ENCODE data around the gene GOPC.
"Not testable (repeated sequence)": the region's sequence is repeated elsewhere in the genome, so short reads cannot be mapped to it uniquely, and the experiment has no call there.

The GOPC gene

DNA sequence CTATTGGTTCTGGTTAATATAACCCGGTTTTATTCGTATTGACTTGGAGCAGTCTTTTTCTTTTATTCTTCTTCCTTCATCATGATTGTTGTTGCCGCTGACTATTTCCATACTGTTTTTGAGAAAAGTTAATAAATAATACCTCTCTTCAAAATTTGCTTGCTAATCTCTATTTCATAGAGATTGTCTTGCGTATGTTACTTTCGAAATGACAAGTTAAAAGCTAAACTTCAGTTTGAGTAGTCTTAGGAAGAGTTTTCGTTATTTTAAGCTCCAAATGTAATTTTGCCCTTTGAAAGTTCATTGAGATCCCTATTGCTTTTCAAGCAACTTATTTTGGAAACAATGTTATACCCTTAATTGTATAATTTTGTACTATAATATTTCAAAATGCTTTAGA, 83.4 kb downstream of the GOPC start:
- no peak overlapping the region for H3K4me3 ChIP-seq (ENCODE audit: low read depth, low read length)
- TF ChIP-seq CTCF (IDR thresholded peaks at IDR 0.05; ENCODE audit: control insufficient read depth, extremely low read depth, insufficient read depth) = no peak
- DNase-seq (ENCODE audit: low read depth) = no peak

GRCh38 chr6:117517995-117518394, 84.3 kb downstream of the GOPC start:
- not testable (repeated sequence) for DNase-seq (ENCODE audit: low read depth); H3K4me3 ChIP-seq (ENCODE audit: low read depth, low read length)

DNA sequence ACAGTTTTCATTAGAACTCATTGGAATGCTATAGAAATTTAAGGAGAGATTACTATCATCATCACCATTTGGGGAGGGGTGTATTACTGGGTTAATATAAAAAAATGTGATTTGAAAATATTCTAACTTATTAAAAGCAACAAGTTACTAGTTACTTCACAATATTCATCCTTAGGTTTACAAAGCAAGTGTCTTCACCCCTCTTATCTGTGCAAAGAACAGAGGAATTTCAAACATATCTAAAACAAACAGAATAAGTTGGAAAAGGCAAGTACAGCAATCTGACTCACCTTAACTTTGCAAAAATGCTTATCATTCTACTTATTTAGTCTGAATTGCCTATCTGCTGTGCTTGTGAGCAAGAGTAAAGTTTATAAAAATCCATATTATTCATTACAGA, 87.0 kb downstream of the GOPC start:
- no peak overlapping the region for H3K4me3 ChIP-seq (ENCODE audit: low read depth, low read length)
- TF ChIP-seq CTCF (IDR thresholded peaks at IDR 0.05; ENCODE audit: control insufficient read depth, extremely low read depth, insufficient read depth) = no peak
- no peak for DNase-seq (ENCODE audit: low read depth)

- H3K4me3 ChIP-seq (ENCODE audit: low read depth, low read length) = no peak overlapping the region
- DNase-seq (ENCODE audit: low read depth) = no peak
- TF ChIP-seq CTCF (IDR thresholded peaks at IDR 0.05; ENCODE audit: control insufficient read depth, extremely low read depth, insufficient read depth) = no peak
Measured at GRCh38 chr6:117514655-117515054, 87.7 kb downstream of the GOPC start.

DNA sequence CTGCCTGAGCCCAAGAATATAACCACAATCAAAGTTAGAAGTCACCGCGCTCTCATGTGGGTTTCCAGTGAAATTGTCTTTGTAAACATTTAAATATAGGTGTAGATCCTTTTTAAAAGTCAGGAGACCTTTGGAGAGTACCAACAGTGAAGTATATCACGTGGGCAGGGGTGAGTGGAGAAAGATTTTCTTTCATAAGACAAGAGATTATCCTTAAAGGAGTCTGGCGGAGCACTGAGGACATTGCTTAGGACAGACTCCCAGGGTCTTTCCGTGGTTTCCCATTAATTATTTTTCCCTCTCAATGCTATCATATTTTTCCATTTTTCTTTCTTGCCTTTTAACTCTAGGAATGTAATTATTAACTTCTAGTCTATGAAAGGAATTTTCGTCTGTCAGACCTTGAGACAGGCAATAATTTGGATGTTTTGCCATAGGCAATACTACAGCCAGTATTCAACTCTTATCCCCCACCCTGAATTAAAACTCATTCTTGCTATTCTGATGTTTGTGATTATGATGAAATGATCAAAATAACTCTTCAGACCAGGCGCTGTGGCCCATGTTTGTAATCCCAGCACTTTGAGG, 88.4 kb downstream of the GOPC start:
- TF ChIP-seq CTCF (IDR thresholded peaks at IDR 0.05; ENCODE audit: control insufficient read depth, extremely low read depth, insufficient read depth) = no peak
- DNase-seq (ENCODE audit: low read depth) = no peak
- H3K4me3 ChIP-seq (ENCODE audit: low read depth, low read length) = no peak overlapping the region

DNA sequence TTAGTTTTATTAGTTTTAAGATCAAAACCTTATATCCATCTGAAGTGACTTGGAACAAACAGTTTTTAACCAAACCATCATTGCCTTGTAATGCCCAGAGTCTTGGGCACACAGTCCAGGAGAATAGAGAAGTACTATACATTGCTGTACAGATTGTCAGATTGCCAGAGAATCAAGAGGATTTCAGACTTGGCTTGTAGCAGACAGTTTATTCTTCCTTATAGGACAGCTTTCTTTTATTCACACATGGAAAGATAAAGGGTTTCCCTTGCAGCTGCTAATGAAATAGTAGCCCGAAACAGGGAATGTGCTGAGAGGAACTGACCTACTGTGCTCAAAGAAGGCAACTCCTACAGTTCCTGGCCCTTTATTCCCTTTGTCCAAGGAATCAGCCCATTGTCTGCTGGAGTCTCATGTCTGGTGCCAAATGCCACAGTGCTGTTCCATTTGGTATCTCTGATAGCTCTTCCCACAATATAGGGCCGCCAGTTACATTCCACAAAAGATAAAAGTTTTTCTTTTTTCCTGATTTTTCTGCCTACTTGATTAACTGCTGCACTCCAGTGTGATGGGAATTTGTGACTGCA, 89.2 kb downstream of the GOPC start:
- TF ChIP-seq CTCF (IDR thresholded peaks at IDR 0.05; ENCODE audit: control insufficient read depth, extremely low read depth, insufficient read depth) = no peak
- DNase-seq (ENCODE audit: low read depth) = peak; percentile 18
- H3K4me3 ChIP-seq (ENCODE audit: low read depth, low read length) = no peak overlapping the region

DNA sequence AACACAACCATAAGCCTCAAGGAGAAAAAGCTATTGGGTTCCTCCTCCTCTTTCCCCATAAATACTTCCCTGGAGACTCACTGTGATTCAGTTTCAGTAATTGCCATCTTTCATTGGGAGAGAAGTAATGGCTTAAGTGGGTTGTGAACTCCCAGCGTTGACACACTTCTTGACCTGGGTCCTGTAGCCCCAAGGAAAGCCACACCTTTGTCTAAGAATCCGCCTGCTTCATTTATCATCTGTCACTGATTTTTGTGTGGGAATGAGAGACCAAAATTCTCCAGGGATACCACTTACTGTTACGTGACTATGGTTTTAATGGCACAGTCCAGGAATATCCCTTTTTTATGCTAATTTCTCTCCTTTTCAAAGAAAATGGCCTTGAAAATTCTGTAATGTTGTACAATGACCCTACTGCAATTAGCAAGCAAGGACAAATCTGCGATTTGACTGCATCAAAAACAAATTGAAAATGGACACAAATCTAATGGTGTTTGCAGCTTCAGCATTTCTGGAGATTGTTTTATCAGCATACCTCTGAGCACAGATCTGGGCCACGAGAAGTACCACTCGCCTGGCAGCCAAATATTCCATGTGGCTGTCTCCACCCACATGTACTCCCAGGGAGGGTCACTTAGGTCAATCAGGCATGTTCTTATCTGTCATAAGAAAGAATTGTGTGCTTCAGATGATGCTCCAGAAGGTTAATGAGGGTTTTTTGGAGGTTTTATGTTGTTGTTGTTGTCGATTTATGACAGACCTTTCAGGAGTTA, 90.1 kb downstream of the GOPC start:
- H3K4me3 ChIP-seq (ENCODE audit: low read depth, low read length) = no peak overlapping the region
- DNase-seq (ENCODE audit: low read depth) = no peak
- no peak for TF ChIP-seq CTCF (IDR thresholded peaks at IDR 0.05; ENCODE audit: control insufficient read depth, extremely low read depth, insufficient read depth)
